ENCODE measurements around the gene SRRD. TPM values are rescaled to one million over a fixed set of nuclear protein-coding genes. Genes with fewer than 3 reads are reported as not detected.

Gene SRRD
- total RNA-seq, 1 donor from 2014 or later = 32.0 TPM

GRCh38 chr22:26452236-26453016 lies 31.3 kb upstream of the SRRD start:
- POLR2A ChIA-PET = interaction anchor here (0.9 kb wide), 1 partner anchor 31 kb away, joined by 3 read pairs; the partner anchor contains the start of gene HPS4
- DNase-seq (no peak), ATAC-seq (ENCODE audit: low read depth) (no peak)
- no peak for TF ChIP-seq CTCF (IDR thresholded peaks at IDR 0.05)
- no peaks in the 10 kb centered on the region for H3K9me3 Mint-ChIP-seq
- H3K36me3 Mint-ChIP-seq (ENCODE audit: low read depth) = peaks cover 69% of the 10 kb centered on the region
- CTCF ChIA-PET = interaction anchor here (2.1 kb wide), 1 partner anchor 9 kb away, joined by 11 read pairs; no protein-coding TSS in a partner anchor
- no peaks in the 10 kb centered on the region for H3K27me3 Mint-ChIP-seq
- no peak overlapping the region for H3K27ac Mint-ChIP-seq
- intact Hi-C loops (cut with micrococcal nuclease) = no loop called here
- no peak overlapping the region for H3K4me3 Mint-ChIP-seq
- H3K4me1 Mint-ChIP-seq = no peaks in the 10 kb centered on the region

GRCh38 chr22:26453216-26453615 lies 30.5 kb upstream of the SRRD start:
- no peaks in the 10 kb centered on the region for H3K9me3 Mint-ChIP-seq
- H3K4me3 Mint-ChIP-seq = no peak overlapping the region
- H3K27me3 Mint-ChIP-seq = no peaks in the 10 kb centered on the region
- H3K36me3 Mint-ChIP-seq (ENCODE audit: low read depth) = peaks cover 69% of the 10 kb centered on the region
- intact Hi-C loops (cut with micrococcal nuclease) = no loop called here
- POLR2A ChIA-PET = interaction anchor here (0.9 kb wide), 1 partner anchor 30 kb away, joined by 3 read pairs; the partner anchor contains the start of gene HPS4
- no peak overlapping the region for H3K27ac Mint-ChIP-seq
- CTCF ChIA-PET = interaction anchor here (2.1 kb wide), 1 partner anchor 8 kb away, joined by 11 read pairs; no protein-coding TSS in a partner anchor
- H3K4me1 Mint-ChIP-seq = no peaks in the 10 kb centered on the region
- ATAC-seq (ENCODE audit: low read depth) = no peak
- no peak for TF ChIP-seq CTCF (IDR thresholded peaks at IDR 0.05)
- no peak for DNase-seq

- no peak overlapping the region for H3K27ac Mint-ChIP-seq
- H3K27me3 Mint-ChIP-seq = no peaks in the 10 kb centered on the region
- DNase-seq (no peak), ATAC-seq (ENCODE audit: low read depth) (no peak)
- no peaks in the 10 kb centered on the region for H3K9me3 Mint-ChIP-seq
- ChIA-PET POLR2A (no interaction called here), CTCF (interaction anchor here (1.0 kb wide), 1 partner anchor 48 kb away, joined by 3 read pairs; no protein-coding TSS in a partner anchor)
- TF ChIP-seq CTCF (IDR thresholded peaks at IDR 0.05) = no peak
- H3K4me3 Mint-ChIP-seq = no peak overlapping the region
- intact Hi-C loops (cut with micrococcal nuclease) = no loop called here
- H3K4me1 Mint-ChIP-seq = no peaks in the 10 kb centered on the region
- peaks cover 75% of the 10 kb centered on the region for H3K36me3 Mint-ChIP-seq (ENCODE audit: low read depth)
Observed at GRCh38 chr22:26453812-26454500, 29.7 kb upstream of the SRRD start.

GRCh38 chr22:26457661-26458272 lies 25.9 kb upstream of the SRRD start:
- H3K4me3 Mint-ChIP-seq = no peak overlapping the region
- H3K27me3 Mint-ChIP-seq = no peaks in the 10 kb centered on the region
- no peaks in the 10 kb centered on the region for H3K9me3 Mint-ChIP-seq
- peaks cover 75% of the 10 kb centered on the region for H3K36me3 Mint-ChIP-seq (ENCODE audit: low read depth)
- no peak for TF ChIP-seq CTCF (IDR thresholded peaks at IDR 0.05)
- H3K27ac Mint-ChIP-seq = no peak overlapping the region
- intact Hi-C loops (cut with micrococcal nuclease) = no loop called here
- ChIA-PET CTCF (no interaction called here), POLR2A (no interaction called here)
- peaks cover 2% of the 10 kb centered on the region for H3K4me1 Mint-ChIP-seq
- no peak for ATAC-seq (ENCODE audit: low read depth)
- DNase-seq = no peak

Data from activated B cell treated with CpG ODN at 0.5 μM for 24 hours (primary cell).